ENCODE data around the gene S1PR4.

DNA sequence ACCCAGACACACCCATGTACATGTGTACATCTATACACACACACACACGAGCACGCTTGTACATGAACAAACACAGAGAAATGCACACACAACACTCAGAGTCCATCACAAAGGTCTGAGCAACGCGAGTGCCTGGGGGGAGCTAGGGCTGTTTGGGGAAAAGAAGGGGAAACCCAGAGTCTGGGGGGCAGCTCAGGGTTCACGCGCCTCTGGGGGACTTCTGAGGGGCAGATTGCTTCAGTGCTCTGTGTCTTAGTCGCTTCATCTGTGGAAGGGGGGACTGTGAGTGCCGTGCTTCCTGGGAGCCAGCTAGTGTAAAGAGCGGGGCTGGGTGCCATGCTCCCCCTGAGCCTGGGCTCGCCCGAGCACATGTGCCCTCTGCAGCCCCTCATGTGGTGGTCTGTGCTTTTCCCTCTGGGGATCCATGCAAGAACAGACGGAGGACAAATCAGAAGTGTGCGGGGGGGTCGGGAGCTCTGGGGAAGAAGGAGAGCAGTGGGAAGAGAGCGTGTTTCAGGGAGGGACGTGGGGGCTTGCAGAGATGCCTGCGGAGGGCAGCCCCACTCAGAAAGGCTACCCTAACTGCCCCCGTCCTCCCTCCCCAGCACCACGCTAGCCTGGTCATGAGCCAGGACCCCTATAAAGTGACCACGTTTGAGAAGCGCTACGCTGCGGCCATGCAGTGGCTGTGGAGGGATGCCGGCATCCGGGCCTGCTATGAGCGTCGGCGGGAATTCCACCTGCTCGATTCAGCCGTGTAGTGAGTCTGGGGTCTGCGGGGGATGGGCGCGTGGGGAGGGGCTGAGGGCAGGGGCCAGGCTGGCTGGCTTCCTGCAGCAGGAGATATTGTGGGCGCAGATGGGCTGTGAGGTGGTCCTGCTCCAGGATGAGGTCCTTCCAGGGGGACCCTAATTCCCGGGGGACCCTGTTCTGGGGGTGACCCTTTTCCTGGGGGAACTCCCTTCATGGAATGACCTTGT lies 28.8 kb upstream of the S1PR4 start:
- TF ChIP-seq CTCF (IDR thresholded peaks at IDR 0.05; ENCODE audit: insufficient read depth, low read depth, low read length) (no peak), EZH2 (IDR thresholded peaks at IDR 0.05; ENCODE audit: insufficient read depth, low read length) (no peak)

Measured in astrocyte (in vitro differentiated cells and primary cell).